Cardiac fibroblast (primary cell): Measurements from ENCODE around the gene STX17.
A peak's percentile ranks its signal among the peaks of the same experiment; 100 is the strongest.

ENCODE experiments used
- DNase-seq, 2 donors: peaks; one replicate each; pipeline versions ENCODE4 v3.0.0 to v3.0.0-alpha.2; 2010; ENCODE audit warnings: low read depth in 2 of 2
- H3K4me3 ChIP-seq, 2 donors: replicated peaks in 1 of 2; 1 replicate in 1 of 2; 2 replicates in 1 of 2; pipeline ENCODE4 v1.5.1; 2011; ENCODE audit warnings: low read depth in 2 of 2, low read length in 2 of 2, mild to moderate bottlenecking in 2 of 2, moderate library complexity in 1 of 2
- TF ChIP-seq, protein P1 (sequence below): IDR thresholded peaks from one replicate; pipeline ENCODE4 v1.5.1; 2011; ENCODE audit warnings: low read depth, mild to moderate bottlenecking, low read length, inconsistent platforms

STX17 gene

GRCh38 chr9:99998866-99999265, 92.4 kb downstream of the STX17 start:
- TF ChIP-seq, protein P1, sequence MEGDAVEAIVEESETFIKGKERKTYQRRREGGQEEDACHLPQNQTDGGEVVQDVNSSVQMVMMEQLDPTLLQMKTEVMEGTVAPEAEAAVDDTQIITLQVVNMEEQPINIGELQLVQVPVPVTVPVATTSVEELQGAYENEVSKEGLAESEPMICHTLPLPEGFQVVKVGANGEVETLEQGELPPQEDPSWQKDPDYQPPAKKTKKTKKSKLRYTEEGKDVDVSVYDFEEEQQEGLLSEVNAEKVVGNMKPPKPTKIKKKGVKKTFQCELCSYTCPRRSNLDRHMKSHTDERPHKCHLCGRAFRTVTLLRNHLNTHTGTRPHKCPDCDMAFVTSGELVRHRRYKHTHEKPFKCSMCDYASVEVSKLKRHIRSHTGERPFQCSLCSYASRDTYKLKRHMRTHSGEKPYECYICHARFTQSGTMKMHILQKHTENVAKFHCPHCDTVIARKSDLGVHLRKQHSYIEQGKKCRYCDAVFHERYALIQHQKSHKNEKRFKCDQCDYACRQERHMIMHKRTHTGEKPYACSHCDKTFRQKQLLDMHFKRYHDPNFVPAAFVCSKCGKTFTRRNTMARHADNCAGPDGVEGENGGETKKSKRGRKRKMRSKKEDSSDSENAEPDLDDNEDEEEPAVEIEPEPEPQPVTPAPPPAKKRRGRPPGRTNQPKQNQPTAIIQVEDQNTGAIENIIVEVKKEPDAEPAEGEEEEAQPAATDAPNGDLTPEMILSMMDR, result no peak
- no peak overlapping the region for H3K4me3 ChIP-seq
- DNase-seq, result no peak

DNA sequence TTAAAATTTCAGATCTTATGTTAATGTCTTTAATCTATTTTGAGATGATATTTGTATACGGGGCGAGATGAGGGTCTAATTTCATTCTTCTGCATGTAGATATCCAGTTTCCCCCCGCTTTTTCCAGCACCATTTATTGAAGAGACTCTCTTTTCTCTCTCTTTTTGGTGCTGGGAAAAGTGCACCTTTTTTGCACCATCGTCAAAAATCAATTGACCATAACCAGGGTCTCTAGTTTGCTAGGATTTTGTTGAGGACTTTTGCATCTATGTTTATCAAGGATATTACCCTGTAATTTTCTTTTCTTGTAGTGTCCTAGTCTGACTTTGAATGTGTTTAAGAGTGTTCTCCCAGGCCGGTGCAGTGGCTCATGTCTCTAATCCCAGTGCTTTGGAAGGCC, 93.3 kb downstream of the STX17 start:
- no peak overlapping the region for H3K4me3 ChIP-seq
- TF ChIP-seq, protein P1, result no peak
- DNase-seq, result no peak

- TF ChIP-seq, protein P1, result peak; percentile 58
- peak; percentile 60 to 82 for DNase-seq
- H3K4me3 ChIP-seq, result no peak overlapping the region
These were observed 104.7 kb downstream of the STX17 start for GRCh38 chr9:100011062-100011681.

- H3K4me3 ChIP-seq, result no peak overlapping the region
- no peak for DNase-seq
- TF ChIP-seq, protein P1, result no peak
These were observed 105.8 kb downstream of the STX17 start for GRCh38 chr9:100012279-100012678.

DNA sequence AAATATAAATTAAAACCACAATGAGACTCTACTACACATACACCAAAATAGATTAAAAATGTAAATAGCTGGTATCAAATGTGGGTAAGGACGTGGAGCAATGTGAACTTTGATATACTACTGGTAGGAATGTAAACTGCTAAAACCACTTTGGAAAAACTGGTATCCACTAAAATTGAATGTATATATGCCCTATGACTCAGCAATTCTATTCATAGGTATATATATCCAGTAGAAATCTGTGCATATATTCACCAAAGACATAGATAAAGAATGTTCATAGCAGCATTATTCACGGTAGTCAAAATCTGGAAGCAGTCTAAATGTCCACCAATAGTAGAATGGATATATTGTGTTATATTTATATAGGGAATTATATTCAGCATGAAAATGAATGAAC, 107.1 kb downstream of the STX17 start:
- no peak for DNase-seq
- TF ChIP-seq, protein P1, result no peak
- no peak overlapping the region for H3K4me3 ChIP-seq

DNA sequence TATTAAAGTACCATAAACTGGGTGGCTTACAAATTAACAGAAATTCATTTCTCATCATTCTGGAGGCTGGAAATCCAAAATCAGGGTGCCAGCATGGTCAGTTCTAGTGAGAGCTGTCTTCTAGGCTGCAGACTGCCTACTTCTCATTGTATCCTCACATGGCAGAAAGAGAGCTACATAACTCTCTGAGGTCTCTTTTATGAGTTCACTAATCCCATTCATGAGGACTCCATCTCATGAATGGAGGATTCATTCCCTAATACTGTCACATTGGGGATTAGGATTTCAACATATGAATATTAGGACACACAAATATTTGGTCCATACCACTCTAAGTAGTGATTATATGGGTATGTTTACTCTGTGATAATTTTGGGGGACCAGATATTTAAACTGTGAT, 108.4 kb downstream of the STX17 start:
- TF ChIP-seq, protein P1, result no peak
- no peak overlapping the region for H3K4me3 ChIP-seq
- no peak for DNase-seq

DNA sequence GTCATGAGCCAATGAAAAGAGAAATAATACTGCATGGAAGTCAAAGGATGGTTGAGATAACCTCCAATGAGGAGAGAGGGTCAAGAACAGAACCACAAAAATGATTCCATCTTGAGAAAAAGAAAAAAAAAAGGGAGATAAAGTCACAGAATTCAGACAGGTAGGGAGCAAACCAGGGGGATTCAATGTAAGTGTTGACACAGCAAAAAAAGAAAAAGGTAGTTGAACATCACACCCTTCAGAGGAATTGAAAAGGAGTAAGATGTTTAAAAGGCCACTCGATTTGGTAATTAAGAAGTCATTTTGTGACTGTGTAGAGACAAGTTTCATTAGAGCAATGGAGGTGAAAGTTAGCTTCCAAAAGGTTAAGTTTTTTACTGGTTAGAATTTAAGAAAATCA, 113.1 kb downstream of the STX17 start:
- H3K4me3 ChIP-seq, result no peak overlapping the region
- TF ChIP-seq, protein P1, result no peak
- no peak for DNase-seq
